ENCODE measurements around the gene TLE2. TPM values are rescaled to one million over a fixed set of nuclear protein-coding genes. Genes with fewer than 3 reads are reported as not detected.
"Not testable (repeated sequence)": the region's sequence is repeated elsewhere in the genome, so short reads cannot be mapped to it uniquely, and the experiment has no call there.

TLE2 gene
- total RNA-seq, 4 donors from 2014 or later: 87.5 to 184 (median 122) TPM

DNA sequence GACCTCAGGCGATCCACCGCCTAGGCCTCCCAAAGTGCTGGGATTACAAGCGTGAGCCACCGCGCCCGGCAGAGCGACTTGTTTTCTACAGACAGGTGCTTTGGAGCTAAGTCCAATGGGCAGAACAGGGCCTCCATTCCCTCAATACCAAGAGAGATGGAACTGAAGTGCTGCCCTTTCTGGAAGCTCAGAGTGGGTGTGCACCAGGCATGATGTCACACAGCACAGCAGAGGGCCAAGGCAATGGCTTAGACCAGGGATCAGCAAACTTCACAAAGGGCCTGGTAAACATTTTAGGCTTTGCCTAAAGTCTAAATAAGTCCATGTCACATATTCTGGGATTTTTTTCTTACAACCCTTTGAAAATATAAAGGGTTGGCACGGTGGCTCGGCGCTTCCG, 30.4 kb downstream of the TLE2 start:
- WGBS, 2 donors: 94 to 97% methylated on average over 11 of the region's 11 CpGs
- Histone ChIP-seq H3K4me1 (no peaks in the 10 kb centered on the region), H3K9me3 (no peaks in the 10 kb centered on the region), H3K27me3 (no peaks in the 10 kb centered on the region), H3K36me3 (peaks cover 0 to 67% (median 0%) of the 10 kb centered on the region in 3 donors), H3K27ac (no peak overlapping the region), H3K4me3 (no peak overlapping the region)
- TF ChIP-seq EP300 (IDR thresholded peaks at IDR 0.05): no peak
- TF ChIP-seq, protein P1, sequence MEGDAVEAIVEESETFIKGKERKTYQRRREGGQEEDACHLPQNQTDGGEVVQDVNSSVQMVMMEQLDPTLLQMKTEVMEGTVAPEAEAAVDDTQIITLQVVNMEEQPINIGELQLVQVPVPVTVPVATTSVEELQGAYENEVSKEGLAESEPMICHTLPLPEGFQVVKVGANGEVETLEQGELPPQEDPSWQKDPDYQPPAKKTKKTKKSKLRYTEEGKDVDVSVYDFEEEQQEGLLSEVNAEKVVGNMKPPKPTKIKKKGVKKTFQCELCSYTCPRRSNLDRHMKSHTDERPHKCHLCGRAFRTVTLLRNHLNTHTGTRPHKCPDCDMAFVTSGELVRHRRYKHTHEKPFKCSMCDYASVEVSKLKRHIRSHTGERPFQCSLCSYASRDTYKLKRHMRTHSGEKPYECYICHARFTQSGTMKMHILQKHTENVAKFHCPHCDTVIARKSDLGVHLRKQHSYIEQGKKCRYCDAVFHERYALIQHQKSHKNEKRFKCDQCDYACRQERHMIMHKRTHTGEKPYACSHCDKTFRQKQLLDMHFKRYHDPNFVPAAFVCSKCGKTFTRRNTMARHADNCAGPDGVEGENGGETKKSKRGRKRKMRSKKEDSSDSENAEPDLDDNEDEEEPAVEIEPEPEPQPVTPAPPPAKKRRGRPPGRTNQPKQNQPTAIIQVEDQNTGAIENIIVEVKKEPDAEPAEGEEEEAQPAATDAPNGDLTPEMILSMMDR (IDR thresholded peaks at IDR 0.05): no peak
- no peak for DNase-seq (ENCODE audit: low spot score in 2 of 2)

DNA sequence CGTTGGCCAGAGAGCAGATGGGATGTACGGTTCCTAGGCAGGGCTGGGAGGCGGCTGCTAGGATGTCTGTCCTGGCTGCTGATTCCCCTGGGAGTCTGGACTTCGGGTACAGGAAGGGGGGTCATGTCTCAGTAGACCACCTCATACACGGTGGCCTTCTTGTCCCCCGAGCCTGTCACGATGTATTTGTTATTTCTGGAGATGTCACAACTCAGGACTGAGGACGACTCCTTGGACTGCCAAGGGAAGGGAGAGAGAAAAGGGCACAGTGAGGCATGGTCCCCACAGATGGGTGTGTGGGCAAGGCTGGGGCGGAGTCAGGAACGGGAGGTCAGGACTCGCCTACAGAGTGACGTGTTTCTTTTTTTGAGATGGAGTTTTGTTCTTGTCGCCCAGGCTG, 31.4 kb downstream of the TLE2 start:
- Histone ChIP-seq H3K27me3 (no peaks in the 10 kb centered on the region), H3K27ac (peak overlapping the region in 1 of 4 donors; percentile 40), H3K9me3 (no peaks in the 10 kb centered on the region), H3K4me1 (peaks cover 0 to 3% (median 0%) of the 10 kb centered on the region in 4 donors), H3K36me3 (peaks cover 0 to 58% (median 0%) of the 10 kb centered on the region in 3 donors), H3K4me3 (no peak overlapping the region)
- 49 to 58% methylated on average over 13 of the region's 13 CpGs for WGBS, 2 donors
- no peak for DNase-seq (ENCODE audit: low spot score in 2 of 2)
- TF ChIP-seq POLR2A (IDR thresholded peaks at IDR 0.05) (no peak), EP300 (IDR thresholded peaks at IDR 0.05) (no peak)
- TF ChIP-seq, protein P1 (IDR thresholded peaks at IDR 0.05): no peak

DNA sequence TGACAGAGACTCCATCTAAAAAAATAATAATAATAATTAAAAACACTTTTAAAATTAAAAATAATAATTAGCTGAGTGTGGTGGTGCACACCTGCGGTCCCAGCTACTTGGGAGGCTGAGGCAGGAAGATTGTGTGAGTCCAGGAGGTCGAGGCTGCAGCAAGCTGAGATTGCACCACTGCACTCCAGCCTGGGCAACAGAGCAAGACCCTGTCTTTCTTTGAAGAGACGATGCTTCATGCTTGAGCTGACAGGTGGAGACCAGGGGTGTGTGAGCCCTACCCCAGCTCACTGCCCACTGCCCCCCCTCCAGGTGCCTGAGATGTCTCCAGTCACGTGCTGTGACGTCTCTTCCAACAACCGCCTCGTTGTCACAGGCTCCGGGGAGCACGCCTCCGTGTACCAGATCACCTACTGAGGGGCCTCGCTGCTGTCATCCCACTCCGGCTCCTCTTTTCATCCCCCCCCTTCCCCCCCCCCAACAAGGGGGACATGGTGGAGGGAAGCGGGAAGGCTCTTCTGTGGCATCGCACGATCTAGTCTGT, 34.4 kb downstream of the TLE2 start:
- Histone ChIP-seq H3K4me1 (peaks cover 0 to 3% (median 0%) of the 10 kb centered on the region in 4 donors), H3K9me3 (no peaks in the 10 kb centered on the region), H3K36me3 (peaks cover 0 to 27% (median 0%) of the 10 kb centered on the region in 3 donors), H3K27ac (no peak overlapping the region), H3K27me3 (no peaks in the 10 kb centered on the region), H3K4me3 (no peak overlapping the region)
- TF ChIP-seq EP300 (IDR thresholded peaks at IDR 0.05) (no peak), POLR2A (IDR thresholded peaks at IDR 0.05) (no peak)
- TF ChIP-seq, protein P1 (IDR thresholded peaks at IDR 0.05): no peak
- WGBS, 2 donors: 77 to 78% methylated on average over 12 to 15 of the region's 15 CpGs
- no peak for DNase-seq (ENCODE audit: low spot score in 2 of 2)

DNA sequence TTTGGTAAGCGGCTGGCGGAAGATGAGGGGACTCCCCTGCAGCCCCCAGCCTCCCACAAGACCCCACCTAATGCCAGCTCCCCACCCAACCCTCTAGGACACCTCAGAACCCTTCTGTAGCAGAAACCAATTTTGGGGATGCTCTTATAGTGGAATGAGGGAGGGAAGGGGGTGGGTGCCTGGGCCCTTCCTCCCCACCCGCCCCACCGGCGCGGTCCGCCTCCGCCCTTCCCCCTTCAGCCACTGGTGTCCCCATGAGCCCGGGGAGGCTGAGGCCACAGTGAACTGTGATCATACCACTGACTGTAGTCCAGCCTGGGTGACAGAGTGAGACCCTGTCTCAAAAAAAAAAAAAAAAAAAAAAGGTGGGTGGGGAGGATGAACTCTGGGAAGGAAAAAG, 35.5 kb downstream of the TLE2 start:
- peaks cover 0 to 16% (median 0%) of the 10 kb centered on the region in 3 donors for H3K36me3 ChIP-seq
- H3K4me3 ChIP-seq: no peak overlapping the region
- H3K27ac ChIP-seq: no peak overlapping the region
- no peaks in the 10 kb centered on the region for H3K27me3 ChIP-seq
- H3K4me1 ChIP-seq: peaks cover 0 to 3% (median 0%) of the 10 kb centered on the region in 4 donors
- 59 to 62% methylated on average over 9 of the region's 9 CpGs for WGBS, 2 donors
- H3K9me3 ChIP-seq: no peaks in the 10 kb centered on the region
- TF ChIP-seq EP300 (IDR thresholded peaks at IDR 0.05) (no peak), POLR2A (IDR thresholded peaks at IDR 0.05) (no peak)
- TF ChIP-seq, protein P1 (IDR thresholded peaks at IDR 0.05): no peak
- no peak for DNase-seq (ENCODE audit: low spot score in 2 of 2)

DNA sequence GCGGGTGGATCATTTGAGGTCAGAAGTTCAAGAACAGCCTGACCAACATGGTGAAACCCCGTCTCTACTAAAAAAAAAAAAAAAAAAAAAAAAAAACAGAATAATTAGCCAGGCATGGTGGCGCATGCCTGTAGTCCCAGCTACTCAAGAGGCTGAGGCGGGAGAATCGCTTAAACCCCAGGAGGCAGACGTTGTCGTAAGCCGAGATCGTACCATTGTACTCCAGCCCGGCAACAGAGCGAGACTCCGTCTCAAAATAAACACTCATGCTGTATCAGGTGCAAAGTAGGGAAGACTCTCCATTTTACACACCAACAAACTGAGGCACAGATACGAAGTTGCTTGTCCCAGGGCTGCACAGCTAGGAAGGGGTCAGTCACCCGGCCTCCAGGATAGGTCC, 36.1 kb downstream of the TLE2 start:
- 45 to 52% methylated on average over 14 of the region's 14 CpGs for WGBS, 2 donors
- no peak overlapping the region for H3K4me3 ChIP-seq
- no peak overlapping the region for H3K27ac ChIP-seq
- TF ChIP-seq POLR2A (IDR thresholded peaks at IDR 0.05) (no peak), EP300 (IDR thresholded peaks at IDR 0.05) (no peak)
- TF ChIP-seq, protein P1 (IDR thresholded peaks at IDR 0.05): no peak
- peaks cover 0 to 3% (median 0%) of the 10 kb centered on the region in 4 donors for H3K4me1 ChIP-seq
- no peaks in the 10 kb centered on the region for H3K9me3 ChIP-seq
- H3K36me3 ChIP-seq: peaks cover 0 to 13% (median 0%) of the 10 kb centered on the region in 3 donors
- no peak for DNase-seq (ENCODE audit: low spot score in 2 of 2)
- H3K27me3 ChIP-seq: no peaks in the 10 kb centered on the region

DNA sequence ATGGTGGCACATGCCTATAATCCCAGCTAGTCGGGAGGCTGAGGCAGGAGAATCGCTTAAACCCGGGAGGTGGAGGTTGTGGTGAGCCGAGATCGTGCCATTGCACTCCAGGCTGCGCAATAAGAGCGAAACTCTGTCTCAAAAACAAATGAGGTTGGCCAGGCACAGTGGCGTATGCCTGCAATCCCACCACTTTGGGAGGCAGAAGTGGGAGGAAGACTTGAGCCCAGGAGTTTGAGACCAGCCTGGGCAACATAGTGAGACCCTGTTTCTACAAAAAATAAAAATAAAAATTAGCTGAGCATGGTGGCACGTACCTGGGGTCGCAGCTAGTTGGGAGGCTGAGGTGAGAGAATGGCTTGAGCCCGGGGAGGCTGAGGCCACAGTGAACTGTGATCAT, 36.7 kb downstream of the TLE2 start:
- not testable (repeated sequence) for DNase-seq (ENCODE audit: low spot score in 2 of 2); H3K4me1 ChIP-seq; H3K4me3 ChIP-seq; H3K27ac ChIP-seq; H3K36me3 ChIP-seq; H3K27me3 ChIP-seq; H3K9me3 ChIP-seq
- 92 to 94% methylated on average over 11 of the region's 11 CpGs for WGBS, 2 donors
